SU-DHL-6 (cell line): ENCODE data around the gene SPAG9.

Experiments used
- H2AFZ ChIP-seq: fragments of 200-600 bp; sonication (generic); 2 replicates; pipeline ENCODE4 v1.6.1; 2014; ENCODE audit warnings: low read depth, mild to moderate bottlenecking, moderate library complexity, mixed read lengths, antibody characterized with exemption, low read length; ENCODE audit not compliant: severe bottlenecking
- H3F3A ChIP-seq: fragments of 200-600 bp; shearing (Covaris generic); 2 replicates; pipeline ENCODE4 v1.6.0; 2016; ENCODE audit warnings: antibody characterized with exemption, mild to moderate bottlenecking; ENCODE audit not compliant: insufficient read depth
- H3K27ac ChIP-seq: fragments of 200-600 bp; sonication (generic); 2 replicates; pipeline ENCODE4 v1.5.1; 2016; ENCODE audit warnings: low read depth, mild to moderate bottlenecking, low read length, moderate library complexity, mixed read lengths
- H3K27me3 ChIP-seq: fragments of 200-600 bp; sonication (generic), shearing (Covaris generic); 2 replicates; pipeline ENCODE4 v1.6.0; 2014; ENCODE audit warnings: mild to moderate bottlenecking, low read length
- H3K36me3 ChIP-seq: fragments of 200-600 bp; sonication (generic); 2 replicates; pipeline ENCODE4 v1.6.1; 2014; ENCODE audit warnings: mild to moderate bottlenecking, low read length, mixed read lengths
- H3K4me2 ChIP-seq: fragments of 300-600, 200-600 bp; shearing (Covaris generic), sonication (generic); 2 replicates; pipeline ENCODE4 v1.6.0; 2014; ENCODE audit warnings: low read length, low read depth, mild to moderate bottlenecking; ENCODE audit not compliant: poor library complexity, severe bottlenecking
- H3K4me3 ChIP-seq: fragments of 200-600 bp; sonication (generic); 2 replicates; pipeline ENCODE4 v1.5.1; 2014; ENCODE audit warnings: antibody characterized with exemption, low read length, mild to moderate bottlenecking, mixed read lengths; ENCODE audit not compliant: insufficient read depth, poor library complexity, severe bottlenecking
- H3K79me2 ChIP-seq: fragments of 200-600 bp; sonication (generic); 2 replicates; pipeline ENCODE4 v1.6.1; 2014; ENCODE audit warnings: mild to moderate bottlenecking, low read length, moderate library complexity; ENCODE audit not compliant: insufficient read depth
- H3K9ac ChIP-seq: fragments of 200-600 bp; sonication (generic); 2 replicates; pipeline ENCODE4 v1.7.0; 2014; ENCODE audit warnings: mild to moderate bottlenecking, low read length
- H3K9me2 ChIP-seq: fragments of 200-600 bp; sonication (generic); replicated peaks from 2 replicates; pipeline ENCODE4 v1.6.1; 2014; ENCODE audit warnings: low read length; ENCODE audit not compliant: insufficient read depth
- H3K9me3 ChIP-seq: fragments of 200-600 bp; sonication (generic); 2 replicates; pipeline ENCODE4 v1.6.1; 2014; ENCODE audit warnings: low read length, mixed read lengths; ENCODE audit not compliant: insufficient read depth
- H4K20me1 ChIP-seq: fragments of 200-600 bp; sonication (generic); 2 replicates; pipeline ENCODE4 v1.6.1; 2014; ENCODE audit warnings: low read depth, mild to moderate bottlenecking, antibody characterized with exemption, low read length, moderate library complexity, mixed read lengths
- CTCF ChIP-seq: fragments of 200-600 bp; sonication (generic); IDR thresholded peaks from one replicate; pipeline ENCODE4 v1.5.1; 2017; ENCODE audit warnings: antibody characterized with exemption, mild to moderate bottlenecking, low read length, moderate library complexity; ENCODE audit not compliant: insufficient read depth, poor library complexity, severe bottlenecking
- EZH2phosphoT487 ChIP-seq: fragments of 200-600 bp; sonication (generic), shearing (Covaris generic); conservative IDR thresholded peaks from 2 replicates; pipeline ENCODE4 v1.6.1; 2018; ENCODE audit warnings: mild to moderate bottlenecking, antibody characterized with exemption, low read length, moderate library complexity, mixed read lengths

The SPAG9 gene

GRCh38 chr17:51155416-51155815 is 34.7 kb upstream of the SPAG9 start:
- H3K9me3 ChIP-seq = no peaks in the 10 kb centered on the region
- H3K9me2 ChIP-seq = no peaks in the 10 kb centered on the region
- H3F3A ChIP-seq = no peaks in the 10 kb centered on the region
- no peak overlapping the region for H3K9ac ChIP-seq
- H3K4me2 ChIP-seq = peak overlapping the region; percentile 85
- H2AFZ ChIP-seq = no peak overlapping the region
- H3K27me3 ChIP-seq = no peaks in the 10 kb centered on the region
- peaks cover 14% of the 10 kb centered on the region; the same call in 1 of the 2 replicates for H3K36me3 ChIP-seq
- 0 out of 2 replicates have a peak, but pooled peaks cover 3% of the 10 kb centered on the region for H4K20me1 ChIP-seq
- H3K79me2 ChIP-seq = peaks cover 58% of the 10 kb centered on the region
- no peak overlapping the region for H3K27ac ChIP-seq
- TF ChIP-seq CTCF (no peak), EZH2phosphoT487 (no peak)
- H3K4me3 ChIP-seq = no peak overlapping the region

GRCh38 chr17:51154176-51154575 is 33.5 kb upstream of the SPAG9 start:
- Histone ChIP-seq H4K20me1 (no peaks in the 10 kb centered on the region), H2AFZ (peak overlapping the region; percentile 17), H3K79me2 (peaks cover 56% of the 10 kb centered on the region), H3F3A (no peaks in the 10 kb centered on the region), H3K9ac (peak overlapping the region; percentile 85), H3K27me3 (no peaks in the 10 kb centered on the region), H3K9me2 (no peaks in the 10 kb centered on the region), H3K4me3 (peak overlapping the region; percentile 93), H3K9me3 (no peaks in the 10 kb centered on the region), H3K36me3 (peaks cover 9% of the 10 kb centered on the region; the same call in 1 of the 2 replicates), H3K4me2 (peak overlapping the region; percentile 85), H3K27ac (peak overlapping the region; percentile 46)
- TF ChIP-seq CTCF (no peak), EZH2phosphoT487 (no peak)

- Histone ChIP-seq H3K79me2 (peaks cover 49% of the 10 kb centered on the region), H3K36me3 (peaks cover 9% of the 10 kb centered on the region; the same call in 1 of the 2 replicates)
Observed at GRCh38 chr17:51153210-51154072, 32.8 kb upstream of the SPAG9 start, which contains the start of gene NME1. NME1 (plus strand) TSS chr17:51153559; CDS start chr17:51155655, 2,096 bp downstream.

More at GRCh38 chr17:51153210-51154072, 32.8 kb upstream of the SPAG9 start, which contains the start of gene NME1:
- Histone ChIP-seq H3K27me3 (no peaks in the 10 kb centered on the region), H3F3A (no peaks in the 10 kb centered on the region), H3K4me3 (peak within 1 kb of the TSS; percentile 93), H3K27ac (peak within 1 kb of the TSS; percentile 70), H2AFZ (peak within 1 kb of the TSS; percentile 98), H3K4me2 (peak within 1 kb of the TSS; percentile 88), H3K9me3 (no peaks in the 10 kb centered on the region), H4K20me1 (no peaks in the 10 kb centered on the region), H3K9me2 (no peaks in the 10 kb centered on the region), H3K9ac (peak within 1 kb of the TSS; percentile 85)
- no peak for TF ChIP-seq EZH2phosphoT487
- peak; percentile 93 for TF ChIP-seq CTCF
